ENCODE results near the gene CACNA1B.
"Not testable (repeated sequence)": the region's sequence is repeated elsewhere in the genome, so short reads cannot be mapped to it uniquely, and the experiment has no call there.

The CACNA1B gene

GRCh38 chr9:138099803-138100598 is 222.4 kb downstream of the CACNA1B start:
- DNase-seq (ENCODE audit: low read depth, low spot score): no peak

DNA sequence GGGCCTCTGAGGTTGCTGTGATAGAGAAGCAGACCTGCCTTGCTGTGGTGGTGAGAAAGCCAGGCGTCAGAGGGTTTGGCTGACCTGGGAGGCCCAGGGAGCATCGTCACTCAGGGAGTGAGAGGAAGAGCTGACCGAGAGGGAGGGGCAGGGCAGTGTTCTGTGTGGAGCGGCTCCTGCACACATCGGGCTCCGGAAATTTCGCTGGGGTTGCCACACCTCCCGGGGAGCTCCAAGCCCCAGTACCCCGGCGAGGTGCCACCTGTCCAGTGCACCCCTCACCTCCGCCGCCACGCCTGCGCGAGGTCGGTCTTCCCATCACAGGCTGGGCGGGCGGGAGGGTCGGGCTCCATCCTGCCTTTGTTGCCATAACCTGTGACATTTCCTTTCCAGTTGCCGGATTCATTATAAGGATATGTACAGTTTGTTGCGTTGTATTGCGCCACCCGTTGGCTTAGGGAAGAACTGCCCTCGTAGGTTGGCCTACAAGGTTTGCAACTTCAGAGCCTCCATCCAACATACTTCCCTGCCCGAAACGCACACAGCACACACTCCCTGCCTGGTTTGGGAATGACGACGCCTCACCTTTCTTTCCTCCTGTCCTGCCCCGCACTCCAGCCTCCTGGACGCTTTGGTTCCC is 223.2 kb downstream of the CACNA1B start:
- no peak for DNase-seq (ENCODE audit: low read depth, low spot score)

GRCh38 chr9:138101444-138102234 is 224.1 kb downstream of the CACNA1B start:
- no peak for DNase-seq (ENCODE audit: low read depth, low spot score)

GRCh38 chr9:138102246-138103051 is 224.9 kb downstream of the CACNA1B start:
- no peak for DNase-seq (ENCODE audit: low read depth, low spot score)

GRCh38 chr9:138103111-138103848 is 225.7 kb downstream of the CACNA1B start:
- DNase-seq (ENCODE audit: low read depth, low spot score): no peak

GRCh38 chr9:138103849-138104206 is 226.2 kb downstream of the CACNA1B start:
- DNase-seq (ENCODE audit: low read depth, low spot score): no peak

DNA sequence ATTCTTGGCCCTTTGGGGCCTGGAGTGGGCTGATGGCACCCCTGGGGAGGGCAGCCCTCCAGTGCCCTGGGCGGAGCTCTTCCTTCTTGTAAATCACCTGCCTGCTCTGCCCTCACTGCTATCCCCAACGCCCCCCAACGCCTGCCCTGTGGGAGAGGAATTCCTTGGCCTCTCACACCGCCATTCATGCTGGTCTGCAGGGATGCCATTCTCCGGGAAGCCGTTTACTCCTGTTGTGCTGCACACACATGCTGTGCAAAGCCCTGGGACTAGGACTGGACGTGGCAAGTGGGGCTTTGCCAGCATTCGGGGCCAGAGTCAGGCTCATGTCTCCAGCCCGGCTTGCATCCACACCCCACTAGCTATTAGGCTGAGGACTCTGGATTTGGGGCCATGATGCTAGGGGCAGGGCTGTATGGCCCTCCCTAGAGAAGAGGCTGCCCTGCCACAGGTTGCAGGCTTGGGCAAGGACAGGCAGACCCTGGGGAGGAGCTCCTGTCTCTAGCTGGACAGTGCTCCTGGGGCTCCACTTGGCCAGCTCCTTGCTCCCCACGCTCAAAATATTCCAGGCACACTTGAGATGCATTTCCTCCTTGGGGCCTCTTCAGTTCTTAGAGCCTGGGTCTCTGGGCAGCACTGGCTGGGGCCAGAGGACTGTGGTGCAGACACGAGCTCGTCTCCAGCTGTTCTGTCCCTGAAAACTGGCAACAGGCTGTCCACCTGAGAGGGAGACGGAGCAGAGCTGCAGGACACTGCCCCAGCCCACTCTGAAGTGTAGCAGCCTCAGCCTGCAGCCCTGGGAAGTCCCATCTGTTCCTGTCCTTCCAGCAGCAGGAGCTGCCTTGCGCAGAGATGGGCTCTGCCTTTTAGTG is 226.9 kb downstream of the CACNA1B start:
- DNase-seq (ENCODE audit: low read depth, low spot score): no peak

DNA sequence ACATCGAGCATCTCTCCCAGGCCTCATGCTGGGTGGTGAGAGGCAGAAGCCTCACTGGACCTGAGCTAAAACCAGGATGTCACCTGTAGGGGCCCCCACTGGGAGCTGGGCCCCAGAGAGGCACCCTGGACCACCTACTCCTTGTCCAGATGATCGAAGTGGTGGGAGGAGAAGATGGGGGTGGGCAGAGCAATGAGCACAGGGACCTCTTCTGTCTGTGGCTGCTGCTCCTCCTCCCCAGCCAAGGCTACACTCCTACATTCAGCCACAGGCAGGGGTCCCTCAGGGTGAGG is 227.5 kb downstream of the CACNA1B start:
- DNase-seq (ENCODE audit: low read depth, low spot score): no peak

- no peak for DNase-seq (ENCODE audit: low read depth, low spot score)
Observed at GRCh38 chr9:138105561-138106505, 228.3 kb downstream of the CACNA1B start.

DNA sequence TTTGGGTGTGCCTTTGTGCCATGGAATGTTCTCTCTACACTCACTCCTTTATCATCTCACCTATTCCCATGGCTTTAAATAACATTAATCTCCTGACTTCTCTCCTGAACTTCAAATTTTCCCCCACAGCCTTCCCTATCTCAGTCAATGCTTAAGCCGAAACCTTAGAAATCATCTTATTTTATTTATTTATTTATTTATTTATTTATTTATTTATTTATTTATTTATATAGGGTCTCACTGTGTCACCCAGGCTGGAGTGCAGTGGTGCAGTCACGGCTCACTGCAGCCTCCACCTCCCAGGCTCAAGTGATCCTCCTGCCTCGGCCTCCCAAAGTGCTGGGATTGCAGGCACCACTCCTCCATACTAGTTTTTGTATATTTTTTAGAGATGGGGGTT is 229.5 kb downstream of the CACNA1B start:
- not testable (repeated sequence) for DNase-seq (ENCODE audit: low read depth, low spot score)

GRCh38 chr9:138111607-138112006 is 234.0 kb downstream of the CACNA1B start:
- no peak for DNase-seq (ENCODE audit: low read depth, low spot score)

GRCh38 chr9:138112090-138112748 is 234.6 kb downstream of the CACNA1B start:
- no peak for DNase-seq (ENCODE audit: low read depth, low spot score)

GRCh38 chr9:138112791-138113600 is 235.4 kb downstream of the CACNA1B start:
- no peak for DNase-seq (ENCODE audit: low read depth, low spot score)

DNA sequence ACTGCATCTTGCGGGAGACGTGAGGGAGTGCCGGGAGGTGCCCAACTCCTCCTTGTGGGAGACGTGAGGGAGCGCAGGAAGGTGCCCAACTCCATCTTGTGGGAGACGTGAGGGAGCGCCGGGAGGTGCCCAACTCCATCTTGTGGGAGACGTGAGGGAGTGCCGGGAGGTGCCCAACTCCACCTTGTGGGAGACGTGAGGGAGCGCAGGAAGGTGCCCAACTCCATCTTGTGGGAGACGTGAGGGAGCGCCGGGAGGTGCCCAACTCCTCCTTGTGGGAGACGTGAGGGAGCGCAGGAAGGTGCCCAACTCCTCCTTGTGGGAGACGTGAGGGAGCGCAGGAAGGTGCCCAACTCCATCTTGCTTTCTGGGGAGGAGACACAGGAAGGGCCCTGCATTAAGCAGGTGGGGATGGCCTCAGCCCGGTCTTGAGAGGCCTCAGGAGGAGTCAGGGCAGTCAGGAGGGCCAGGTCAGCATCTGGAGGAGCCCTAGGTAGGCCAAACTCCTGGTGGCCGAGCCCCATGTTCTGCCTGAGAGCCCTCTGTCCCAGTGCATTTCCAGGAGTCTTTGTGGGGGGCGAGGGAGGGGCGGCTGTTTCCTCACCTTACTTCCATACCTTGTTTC is 236.2 kb downstream of the CACNA1B start:
- DNase-seq (ENCODE audit: low read depth, low spot score): not testable (repeated sequence)

- no peak for DNase-seq (ENCODE audit: low read depth, low spot score)
Observed at GRCh38 chr9:138114501-138115245, 237.1 kb downstream of the CACNA1B start.

- no peak for DNase-seq (ENCODE audit: low read depth, low spot score)
Observed at GRCh38 chr9:138115506-138115905, 237.9 kb downstream of the CACNA1B start.

All from brain pericyte (primary cell).